ENCODE results near the gene CDKAL1. TPM values are rescaled to one million over a fixed set of nuclear protein-coding genes. Genes with fewer than 3 reads are reported as not detected.

Gene CDKAL1
- total and polyA plus RNA-seq, 2 experiments from 2014 or later, result 14.4 to 19.5 TPM

DNA sequence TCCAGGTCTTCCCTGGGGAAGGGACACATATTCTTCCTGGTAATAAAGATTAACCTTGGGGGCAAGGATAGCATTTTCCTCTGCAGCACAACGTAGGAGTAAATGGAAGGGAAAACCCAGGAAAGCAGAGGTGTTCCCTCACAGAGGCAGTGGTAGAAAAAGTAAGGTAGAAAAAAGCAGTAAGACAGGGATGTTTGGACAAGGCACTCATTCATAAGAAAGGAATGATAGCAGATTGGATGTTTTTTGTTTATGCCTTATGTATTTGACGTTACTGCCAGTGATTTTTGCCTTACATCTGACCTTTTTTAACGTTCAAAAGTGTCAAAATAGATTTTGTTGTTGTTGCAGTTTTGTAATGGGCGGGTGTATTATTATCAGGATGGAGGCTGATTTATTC, 395.0 kb downstream of the CDKAL1 start:
- no peak overlapping the region for H2AFZ ChIP-seq
- no peaks in the 10 kb centered on the region for H3K79me2 ChIP-seq
- no peaks in the 10 kb centered on the region for H4K20me1 ChIP-seq (ENCODE audit: insufficient read depth, poor library complexity, severe bottlenecking)
- H3K4me3 ChIP-seq, result no peak overlapping the region
- no peaks in the 10 kb centered on the region for H3K36me3 ChIP-seq (replicated peaks; ENCODE audit: insufficient read depth, low read depth)
- H3K4me1 ChIP-seq (ENCODE audit: insufficient read depth), result no peaks in the 10 kb centered on the region
- H3K4me2 ChIP-seq, result no peak overlapping the region
- no peak overlapping the region for H3K27ac ChIP-seq
- no peaks in the 10 kb centered on the region for H3K9me3 ChIP-seq (ENCODE audit: low read depth)
- 82% methylated on average over 4 of the region's 4 CpGs for WGBS (ENCODE audit: low lambda C conversion rate, missing lambda C conversion rate)
- no peak for DNase-seq (ENCODE audit: low spot score)
- TF ChIP-seq EZH2phosphoT487 (IDR thresholded peaks at IDR 0.05; ENCODE audit: low read depth, severe bottlenecking, unreplicated experiment), result no peak
- no peak for TF ChIP-seq CTCF (IDR thresholded peaks at IDR 0.05; ENCODE audit: poor library complexity)
- TF ChIP-seq EZH2 (IDR thresholded peaks at IDR 0.05; ENCODE audit: borderline replicate concordance), result no peak
- no peaks in the 10 kb centered on the region for H3K9me2 ChIP-seq (replicated peaks; ENCODE audit: insufficient read depth)
- H3K27me3 ChIP-seq, result no peaks in the 10 kb centered on the region

GRCh38 chr6:20931093-20931492, 396.8 kb downstream of the CDKAL1 start:
- Histone ChIP-seq H3K27me3 (no peaks in the 10 kb centered on the region), H3K79me2 (no peaks in the 10 kb centered on the region), H4K20me1 (ENCODE audit: insufficient read depth, poor library complexity, severe bottlenecking) (no peaks in the 10 kb centered on the region), H3K9me3 (ENCODE audit: low read depth) (no peaks in the 10 kb centered on the region), H3K4me3 (no peak overlapping the region), H3K4me2 (no peak overlapping the region), H3K4me1 (ENCODE audit: insufficient read depth) (no peaks in the 10 kb centered on the region), H3K36me3 (replicated peaks; ENCODE audit: insufficient read depth, low read depth) (no peaks in the 10 kb centered on the region), H3K9me2 (replicated peaks; ENCODE audit: insufficient read depth) (no peaks in the 10 kb centered on the region), H2AFZ (no peak overlapping the region), H3K27ac (no peak overlapping the region)
- 92% methylated on average over 3 of the region's 3 CpGs for WGBS (ENCODE audit: low lambda C conversion rate, missing lambda C conversion rate)
- DNase-seq (ENCODE audit: low spot score), result peak; percentile 6
- TF ChIP-seq EZH2 (IDR thresholded peaks at IDR 0.05; ENCODE audit: borderline replicate concordance), result no peak
- no peak for TF ChIP-seq EZH2phosphoT487 (IDR thresholded peaks at IDR 0.05; ENCODE audit: low read depth, severe bottlenecking, unreplicated experiment)
- no peak for TF ChIP-seq CTCF (IDR thresholded peaks at IDR 0.05; ENCODE audit: poor library complexity)

DNA sequence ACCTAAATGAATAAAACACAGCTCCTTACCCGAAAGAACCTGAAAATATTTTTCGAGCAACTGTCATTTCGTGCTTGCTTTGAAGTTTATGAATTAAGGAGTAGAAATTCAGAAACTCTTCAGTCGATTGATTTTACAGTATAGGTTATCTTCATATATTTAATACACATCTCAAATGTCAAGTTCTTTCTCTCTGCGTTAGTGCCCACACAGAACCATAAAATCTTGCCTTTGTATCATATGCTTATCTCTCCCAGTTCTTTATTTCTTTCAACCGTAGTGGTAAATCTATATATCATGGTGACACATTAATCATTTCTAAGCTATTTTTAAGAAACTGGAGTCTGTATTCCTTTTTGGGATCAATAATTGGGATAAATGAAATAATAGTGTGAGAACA, 397.5 kb downstream of the CDKAL1 start:
- WGBS (ENCODE audit: low lambda C conversion rate, missing lambda C conversion rate), result 90% methylated on average over 6 of the region's 6 CpGs
- Histone ChIP-seq H3K36me3 (replicated peaks; ENCODE audit: insufficient read depth, low read depth) (no peaks in the 10 kb centered on the region), H3K4me2 (no peak overlapping the region)

More for the DNA sequence above, 397.5 kb downstream of the CDKAL1 start:
- Histone ChIP-seq H3K79me2 (no peaks in the 10 kb centered on the region), H3K4me1 (ENCODE audit: insufficient read depth) (no peaks in the 10 kb centered on the region), H3K4me3 (no peak overlapping the region), H2AFZ (no peak overlapping the region), H3K27ac (no peak overlapping the region), H3K9me2 (replicated peaks; ENCODE audit: insufficient read depth) (no peaks in the 10 kb centered on the region), H3K27me3 (no peaks in the 10 kb centered on the region), H4K20me1 (ENCODE audit: insufficient read depth, poor library complexity, severe bottlenecking) (no peaks in the 10 kb centered on the region), H3K9me3 (ENCODE audit: low read depth) (no peaks in the 10 kb centered on the region)
- no peak for DNase-seq (ENCODE audit: low spot score)
- TF ChIP-seq EZH2 (IDR thresholded peaks at IDR 0.05; ENCODE audit: borderline replicate concordance), result no peak
- no peak for TF ChIP-seq EZH2phosphoT487 (IDR thresholded peaks at IDR 0.05; ENCODE audit: low read depth, severe bottlenecking, unreplicated experiment)
- TF ChIP-seq CTCF (IDR thresholded peaks at IDR 0.05; ENCODE audit: poor library complexity), result no peak

Measured in hepatocyte (in vitro differentiated cells).